ENCODE measurements around the gene POLD4. TPM values are rescaled to one million over a fixed set of nuclear protein-coding genes. Genes with fewer than 3 reads are reported as not detected.

The POLD4 gene
- total RNA-seq, 4 donors from 2014 or later, result 74.3 to 329 (median 272) TPM

DNA sequence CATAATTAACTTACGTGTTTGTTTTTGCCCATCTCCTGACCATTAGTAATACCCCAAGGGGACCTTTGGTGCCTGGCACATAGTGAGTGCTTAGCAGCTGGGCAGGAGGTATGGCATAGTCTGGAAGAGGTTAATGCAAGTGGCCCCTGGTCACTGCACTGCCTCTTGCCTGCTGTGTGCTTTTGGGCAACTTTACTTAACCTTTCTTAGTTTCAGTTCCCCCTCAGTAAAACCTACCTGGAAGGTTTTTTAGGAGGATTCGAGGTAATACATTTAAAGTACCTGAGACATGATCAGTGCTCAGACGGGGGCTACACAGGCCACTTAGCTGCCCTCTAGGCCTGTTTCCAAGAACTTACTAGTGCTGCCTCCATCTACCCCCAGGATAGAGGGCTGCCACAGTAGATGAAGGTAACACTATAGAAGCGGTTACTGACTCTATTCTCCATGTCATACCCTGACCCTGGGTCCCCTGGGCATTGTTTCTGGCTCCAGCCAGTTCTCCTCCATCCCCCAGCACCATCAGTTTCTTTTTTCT, 3.3 kb downstream of the POLD4 start:
- no peaks in the 10 kb centered on the region for H3K27me3 ChIP-seq
- H3K36me3 ChIP-seq, result no peaks in the 10 kb centered on the region
- peaks cover 5 to 59% (median 37%) of the 10 kb centered on the region in 4 donors for H3K4me1 ChIP-seq
- peak in 1 of 3 donors; percentile 41 for DNase-seq
- H3K27ac ChIP-seq, result peak overlapping the region in 1 of 4 donors; percentile 40
- H3K9me3 ChIP-seq, result no peaks in the 10 kb centered on the region
- no peak overlapping the region for H3K4me3 ChIP-seq
- no peak for TF ChIP-seq POLR2A (IDR thresholded peaks at IDR 0.05)
- TF ChIP-seq, protein P1, sequence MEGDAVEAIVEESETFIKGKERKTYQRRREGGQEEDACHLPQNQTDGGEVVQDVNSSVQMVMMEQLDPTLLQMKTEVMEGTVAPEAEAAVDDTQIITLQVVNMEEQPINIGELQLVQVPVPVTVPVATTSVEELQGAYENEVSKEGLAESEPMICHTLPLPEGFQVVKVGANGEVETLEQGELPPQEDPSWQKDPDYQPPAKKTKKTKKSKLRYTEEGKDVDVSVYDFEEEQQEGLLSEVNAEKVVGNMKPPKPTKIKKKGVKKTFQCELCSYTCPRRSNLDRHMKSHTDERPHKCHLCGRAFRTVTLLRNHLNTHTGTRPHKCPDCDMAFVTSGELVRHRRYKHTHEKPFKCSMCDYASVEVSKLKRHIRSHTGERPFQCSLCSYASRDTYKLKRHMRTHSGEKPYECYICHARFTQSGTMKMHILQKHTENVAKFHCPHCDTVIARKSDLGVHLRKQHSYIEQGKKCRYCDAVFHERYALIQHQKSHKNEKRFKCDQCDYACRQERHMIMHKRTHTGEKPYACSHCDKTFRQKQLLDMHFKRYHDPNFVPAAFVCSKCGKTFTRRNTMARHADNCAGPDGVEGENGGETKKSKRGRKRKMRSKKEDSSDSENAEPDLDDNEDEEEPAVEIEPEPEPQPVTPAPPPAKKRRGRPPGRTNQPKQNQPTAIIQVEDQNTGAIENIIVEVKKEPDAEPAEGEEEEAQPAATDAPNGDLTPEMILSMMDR (IDR thresholded peaks at IDR 0.05), result no peak

DNA sequence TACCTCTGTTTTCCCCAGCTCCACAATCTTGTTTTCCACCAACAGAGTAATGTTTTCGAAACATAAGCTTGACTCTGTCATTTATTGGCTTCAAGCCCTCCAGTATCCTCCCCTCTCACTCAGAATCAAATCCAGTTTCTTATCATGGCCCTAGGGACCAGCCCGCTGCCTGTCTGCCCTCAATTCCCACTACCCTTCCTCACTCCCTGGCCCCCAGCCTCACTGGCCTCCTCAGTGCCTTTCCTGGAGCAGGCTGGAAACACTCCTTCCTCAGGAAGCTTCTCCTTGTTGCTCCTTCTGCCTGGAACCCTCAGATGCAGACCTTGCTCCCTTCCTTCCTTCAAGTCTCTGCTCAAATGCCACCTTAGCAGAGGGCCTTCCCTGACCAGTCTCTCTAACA, 3.9 kb downstream of the POLD4 start:
- Histone ChIP-seq H3K36me3 (no peaks in the 10 kb centered on the region), H3K4me1 (peaks cover 3 to 56% (median 32%) of the 10 kb centered on the region in 4 donors), H3K27me3 (no peaks in the 10 kb centered on the region), H3K27ac (peak overlapping the region in 2 of 4 donors; percentile 40 to 44), H3K9me3 (no peaks in the 10 kb centered on the region), H3K4me3 (no peak overlapping the region)
- DNase-seq, result no peak
- no peak for TF ChIP-seq POLR2A (IDR thresholded peaks at IDR 0.05)
- TF ChIP-seq, protein P1 (IDR thresholded peaks at IDR 0.05), result no peak

DNA sequence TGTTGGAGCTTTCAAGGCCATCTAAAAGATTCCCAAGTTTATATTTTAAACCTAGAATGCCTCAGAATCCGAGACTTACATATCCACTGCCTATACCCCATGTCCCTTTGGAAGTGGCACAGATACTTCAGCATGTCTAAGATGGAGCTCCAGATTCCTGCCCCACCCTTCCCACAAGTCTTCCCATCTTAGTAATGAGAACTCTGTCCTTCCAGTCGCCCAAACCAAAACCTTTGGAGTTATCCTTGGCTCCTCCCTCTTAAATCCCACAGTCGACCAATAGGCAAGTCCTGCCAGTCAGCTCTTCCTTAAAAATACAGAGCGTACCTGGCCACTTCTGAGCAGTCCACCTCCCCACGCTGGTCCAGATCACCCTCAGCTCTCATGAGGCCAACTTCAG, 4.3 kb downstream of the POLD4 start:
- no peak overlapping the region for H3K4me3 ChIP-seq
- H3K9me3 ChIP-seq, result no peaks in the 10 kb centered on the region
- H3K27me3 ChIP-seq, result no peaks in the 10 kb centered on the region
- TF ChIP-seq POLR2A (IDR thresholded peaks at IDR 0.05), result no peak
- TF ChIP-seq, protein P1 (IDR thresholded peaks at IDR 0.05), result no peak
- peaks cover 0 to 52% (median 28%) of the 10 kb centered on the region in 4 donors for H3K4me1 ChIP-seq
- peak overlapping the region in 2 of 4 donors; percentile 40 to 44 for H3K27ac ChIP-seq
- peak in 1 of 3 donors; percentile 14 for DNase-seq
- H3K36me3 ChIP-seq, result no peaks in the 10 kb centered on the region

DNA sequence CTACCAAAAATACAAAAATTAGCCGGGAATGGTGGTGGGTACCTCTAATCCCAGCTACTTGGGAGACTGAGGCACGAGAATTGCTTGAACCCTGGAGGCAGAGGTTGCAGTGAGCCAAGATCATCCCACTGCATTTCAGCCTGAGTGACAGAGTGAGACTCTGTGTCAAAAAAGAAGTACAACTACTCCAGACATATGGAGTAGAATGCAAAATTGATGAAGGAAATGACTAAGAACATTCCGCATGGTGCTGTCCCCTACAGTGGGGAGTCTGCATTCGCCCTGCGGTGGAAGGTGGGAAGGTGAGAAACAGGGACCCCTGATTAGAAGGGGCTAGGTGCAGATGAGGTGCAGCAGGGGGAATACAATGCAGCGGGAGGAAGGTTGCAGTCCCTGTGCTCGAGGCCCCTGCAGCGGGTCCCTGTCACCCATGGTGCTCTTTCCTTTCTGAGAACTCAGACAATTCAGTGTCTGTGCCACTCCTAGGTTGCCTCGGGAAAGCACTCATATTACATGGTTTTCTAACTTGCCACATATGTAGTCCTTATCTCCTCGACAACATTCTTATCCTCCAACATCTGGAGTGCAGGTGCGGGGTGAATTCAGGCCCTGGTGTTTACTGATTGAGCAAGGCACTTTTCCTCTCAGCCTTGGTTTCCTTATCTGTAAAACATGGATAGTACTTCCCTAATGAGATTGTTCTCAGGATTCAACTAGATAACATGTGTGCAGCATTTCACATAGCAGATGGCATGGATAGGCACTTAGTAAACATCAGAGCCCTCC, 5.2 kb downstream of the POLD4 start:
- Histone ChIP-seq H3K27ac (peak overlapping the region in 2 of 4 donors; percentile 20 to 44), H3K9me3 (no peaks in the 10 kb centered on the region), H3K36me3 (no peaks in the 10 kb centered on the region), H3K4me1 (peaks cover 0 to 49% (median 25%) of the 10 kb centered on the region in 4 donors), H3K27me3 (no peaks in the 10 kb centered on the region), H3K4me3 (no peak overlapping the region)
- DNase-seq, result peak in 1 of 3 donors; percentile 46
- TF ChIP-seq, protein P1 (IDR thresholded peaks at IDR 0.05), result no peak
- TF ChIP-seq POLR2A (IDR thresholded peaks at IDR 0.05), result no peak

DNA sequence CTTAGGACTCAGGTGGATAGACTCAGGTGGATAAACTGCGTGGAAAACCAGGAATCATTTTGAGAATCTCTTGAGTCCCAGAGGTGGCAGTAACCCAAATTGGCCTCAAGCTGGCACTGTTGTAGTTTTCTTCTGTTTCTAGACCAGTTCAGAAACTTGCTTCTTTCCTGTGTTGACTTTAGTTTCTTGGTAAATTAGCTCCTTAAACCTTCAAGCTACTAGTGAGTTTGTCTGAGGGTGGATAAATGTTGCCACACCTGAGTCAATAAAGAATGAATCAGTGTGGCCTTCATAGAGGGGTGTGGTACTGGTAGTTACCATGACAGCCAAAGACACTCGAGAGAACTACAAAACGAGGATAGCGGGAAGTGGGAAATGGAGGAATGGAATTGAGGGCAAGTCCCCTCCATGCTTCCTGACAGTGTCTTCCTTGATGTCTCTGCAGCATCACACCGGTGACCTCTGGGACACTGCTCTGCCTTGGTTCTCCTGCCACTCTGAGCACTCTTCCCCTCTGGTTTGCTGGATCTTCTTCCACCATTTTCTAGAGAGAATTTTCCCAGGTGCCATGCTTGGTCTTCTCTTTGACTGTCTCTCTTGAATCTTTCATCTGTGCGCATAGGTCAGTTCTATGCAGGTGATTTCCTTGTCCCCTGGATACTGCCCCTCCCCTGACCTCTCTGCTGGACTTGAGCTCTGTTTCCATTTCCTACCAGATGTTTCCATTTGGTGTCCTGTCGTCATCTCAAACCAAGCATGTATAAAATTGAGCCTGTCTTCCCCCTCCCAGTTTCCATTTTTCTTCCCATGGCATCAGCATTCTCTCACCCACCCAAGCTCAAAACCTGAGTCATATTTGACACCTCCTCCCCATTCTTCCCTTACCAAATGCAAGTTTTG, 7.2 kb downstream of the POLD4 start:
- H3K4me1 ChIP-seq, result peaks cover 0 to 35% (median 9%) of the 10 kb centered on the region in 4 donors
- no peak overlapping the region for H3K4me3 ChIP-seq
- no peak for TF ChIP-seq POLR2A (IDR thresholded peaks at IDR 0.05)
- TF ChIP-seq, protein P1 (IDR thresholded peaks at IDR 0.05), result peak; percentile 63 to 84 (median 74)
- DNase-seq, result peak in 1 of 3 donors; percentile 66
- H3K27me3 ChIP-seq, result no peaks in the 10 kb centered on the region
- H3K9me3 ChIP-seq, result no peaks in the 10 kb centered on the region
- no peaks in the 10 kb centered on the region for H3K36me3 ChIP-seq
- H3K27ac ChIP-seq, result peak overlapping the region; percentile 44 to 75 (median 60)
